BE2C (cell line): ENCODE measurements around the gene NR5A1.

Experiments used
- DNase-seq: peaks from one replicate; pipeline ENCODE4 v3.0.0-alpha.2; 2020
- H3K27me3 ChIP-seq: fragments of 250-450 bp; sonication (Bioruptor Pico); 2 replicates; pipeline ENCODE4 v1.5.1; 2020; ENCODE audit warnings: mild to moderate bottlenecking
- H3K36me3 ChIP-seq: fragments of 250-450 bp; sonication (Bioruptor Pico); 2 replicates; pipeline ENCODE4 v1.5.1; 2020; ENCODE audit warnings: mild to moderate bottlenecking
- H3K4me1 ChIP-seq: fragments of 250-450 bp; sonication (Bioruptor Pico); 2 replicates; pipeline ENCODE4 v1.5.1; 2020
- H3K4me3 ChIP-seq: 2 replicates; pipeline ENCODE4 v1.5.1; 2011; ENCODE audit warnings: low read depth, low read length
- H3K9me3 ChIP-seq: fragments of 250-450 bp; sonication (Bioruptor Pico); 2 replicates; pipeline ENCODE4 v1.5.1; 2020
- TF ChIP-seq, protein P1 (sequence below): IDR thresholded peaks from 2 replicates; pipeline ENCODE4 v1.5.1; 2012; ENCODE audit warnings: mild to moderate bottlenecking, low read depth, low read length

Gene NR5A1

DNA sequence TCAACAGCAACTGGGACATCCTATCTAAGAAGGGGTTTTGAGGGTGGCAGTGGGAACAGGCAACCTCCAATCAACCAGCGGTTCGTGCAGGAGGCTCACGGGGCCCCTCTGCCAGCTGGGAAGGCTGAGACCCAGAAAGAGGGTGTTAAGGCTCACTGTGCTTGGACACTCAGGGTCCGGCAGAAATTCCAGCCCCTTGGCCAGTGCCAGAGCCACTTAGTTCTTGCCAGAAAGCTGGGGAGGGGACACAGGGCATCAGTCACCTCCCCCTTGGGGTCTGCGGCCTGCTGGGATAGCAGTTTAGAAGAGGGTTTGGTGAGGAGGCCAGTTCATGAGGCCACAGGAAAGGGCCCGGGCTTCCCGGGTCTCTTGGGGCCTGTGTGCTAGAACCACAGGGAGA is 36.5 kb downstream of the NR5A1 start:
- H3K4me1 ChIP-seq: no peaks in the 10 kb centered on the region
- no peaks in the 10 kb centered on the region for H3K9me3 ChIP-seq
- no peak for DNase-seq
- H3K4me3 ChIP-seq: no peak overlapping the region
- no peaks in the 10 kb centered on the region for H3K36me3 ChIP-seq
- TF ChIP-seq, protein P1, sequence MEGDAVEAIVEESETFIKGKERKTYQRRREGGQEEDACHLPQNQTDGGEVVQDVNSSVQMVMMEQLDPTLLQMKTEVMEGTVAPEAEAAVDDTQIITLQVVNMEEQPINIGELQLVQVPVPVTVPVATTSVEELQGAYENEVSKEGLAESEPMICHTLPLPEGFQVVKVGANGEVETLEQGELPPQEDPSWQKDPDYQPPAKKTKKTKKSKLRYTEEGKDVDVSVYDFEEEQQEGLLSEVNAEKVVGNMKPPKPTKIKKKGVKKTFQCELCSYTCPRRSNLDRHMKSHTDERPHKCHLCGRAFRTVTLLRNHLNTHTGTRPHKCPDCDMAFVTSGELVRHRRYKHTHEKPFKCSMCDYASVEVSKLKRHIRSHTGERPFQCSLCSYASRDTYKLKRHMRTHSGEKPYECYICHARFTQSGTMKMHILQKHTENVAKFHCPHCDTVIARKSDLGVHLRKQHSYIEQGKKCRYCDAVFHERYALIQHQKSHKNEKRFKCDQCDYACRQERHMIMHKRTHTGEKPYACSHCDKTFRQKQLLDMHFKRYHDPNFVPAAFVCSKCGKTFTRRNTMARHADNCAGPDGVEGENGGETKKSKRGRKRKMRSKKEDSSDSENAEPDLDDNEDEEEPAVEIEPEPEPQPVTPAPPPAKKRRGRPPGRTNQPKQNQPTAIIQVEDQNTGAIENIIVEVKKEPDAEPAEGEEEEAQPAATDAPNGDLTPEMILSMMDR: no peak
- H3K27me3 ChIP-seq: no peaks in the 10 kb centered on the region

DNA sequence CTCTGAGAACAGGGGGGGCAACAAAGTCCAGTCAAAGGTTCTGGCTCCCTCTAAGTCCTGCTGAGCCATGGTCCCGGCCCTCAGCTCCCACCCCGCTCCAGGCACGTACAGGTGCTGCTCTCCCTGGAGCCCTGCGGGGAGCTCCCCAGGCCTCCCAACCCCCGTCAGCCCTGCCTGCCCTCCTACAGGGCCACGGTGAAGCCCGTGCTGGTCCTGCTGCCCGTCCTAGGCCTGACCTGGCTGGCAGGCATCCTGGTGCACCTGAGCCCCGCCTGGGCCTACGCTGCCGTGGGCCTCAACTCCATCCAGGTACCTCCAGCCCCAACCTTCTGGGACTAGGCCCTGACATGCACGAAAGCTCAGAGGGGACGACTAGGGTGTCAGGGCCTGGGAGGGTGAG is 36.9 kb downstream of the NR5A1 start:
- H3K27me3 ChIP-seq: no peaks in the 10 kb centered on the region
- H3K36me3 ChIP-seq: no peaks in the 10 kb centered on the region
- DNase-seq: no peak
- no peaks in the 10 kb centered on the region for H3K4me1 ChIP-seq
- H3K9me3 ChIP-seq: no peaks in the 10 kb centered on the region
- H3K4me3 ChIP-seq: no peak overlapping the region
- TF ChIP-seq, protein P1: no peak

DNA sequence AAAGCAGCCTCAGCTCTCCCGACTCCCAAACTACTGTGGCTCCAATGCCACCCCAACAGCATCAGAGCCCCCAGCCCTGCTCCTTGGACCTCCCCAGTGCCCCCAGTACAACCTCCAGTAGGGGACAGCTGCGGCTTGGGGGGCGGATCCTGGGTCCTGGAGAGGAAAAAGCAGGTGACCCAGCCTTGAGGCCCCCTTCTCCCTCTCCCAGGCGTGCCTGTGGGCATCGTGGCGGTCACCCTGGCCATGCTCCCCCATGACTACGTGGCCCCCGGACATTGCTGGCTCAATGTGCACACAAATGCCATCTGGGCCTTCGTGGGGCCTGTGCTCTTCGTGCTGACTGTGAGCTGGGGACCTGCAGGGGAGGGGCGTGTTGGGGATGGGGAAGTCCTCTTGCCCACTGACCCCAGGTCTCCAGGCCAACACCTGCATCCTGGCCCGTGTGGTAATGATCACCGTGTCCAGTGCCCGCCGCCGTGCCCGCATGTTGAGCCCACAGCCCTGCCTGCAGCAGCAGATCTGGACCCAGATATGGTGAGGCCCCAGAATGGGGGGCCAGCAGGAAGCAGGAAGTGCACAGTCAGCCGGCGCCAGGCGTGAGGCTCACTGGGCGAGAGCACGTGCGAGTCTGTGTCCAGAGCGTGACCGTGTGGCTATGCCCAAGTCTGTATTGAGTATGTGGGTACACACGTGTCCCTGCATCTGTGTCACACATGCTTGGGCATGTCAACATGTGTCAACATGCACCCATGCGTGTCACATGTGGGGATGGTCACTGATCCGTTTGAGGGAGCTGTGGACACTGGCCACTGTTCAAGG is 38.0 kb downstream of the NR5A1 start:
- Histone ChIP-seq H3K4me1 (no peaks in the 10 kb centered on the region), H3K9me3 (no peaks in the 10 kb centered on the region; the same call in 1 of the 2 replicates), H3K27me3 (no peaks in the 10 kb centered on the region), H3K36me3 (no peaks in the 10 kb centered on the region), H3K4me3 (no peak overlapping the region)
- DNase-seq: no peak
- TF ChIP-seq, protein P1: no peak

DNA sequence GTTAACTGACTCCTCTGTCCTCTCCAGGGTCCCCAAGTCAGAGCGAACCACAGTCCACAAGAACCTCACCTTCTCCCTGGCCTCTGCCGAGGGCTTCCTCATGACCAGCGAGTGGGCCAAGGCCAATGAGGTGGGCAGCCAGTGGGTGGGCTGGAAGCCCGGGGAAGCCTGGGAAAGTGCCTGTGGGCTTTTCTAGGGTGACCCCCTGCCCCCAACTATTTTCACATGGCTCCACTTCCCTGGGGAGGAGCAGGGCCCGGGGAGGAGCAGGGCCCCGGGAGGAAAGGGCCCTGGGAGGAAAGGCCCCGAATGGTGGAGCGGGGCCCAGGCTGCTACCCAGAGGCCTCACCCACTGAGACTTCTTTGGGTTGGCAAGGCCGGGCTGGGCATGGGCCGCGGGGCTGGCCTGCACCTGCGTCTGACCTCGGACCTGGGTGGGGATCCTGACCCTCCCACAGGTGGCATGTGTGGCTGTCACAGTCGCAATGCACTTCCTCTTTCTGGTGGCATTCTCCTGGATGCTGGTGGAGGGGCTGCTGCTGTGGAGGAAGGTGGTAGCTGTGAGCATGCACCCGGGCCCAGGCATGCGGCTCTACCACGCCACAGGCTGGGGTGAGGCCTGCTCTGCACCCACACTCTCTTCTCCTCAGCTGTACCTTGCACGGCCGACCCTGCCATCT is 39.0 kb downstream of the NR5A1 start:
- H3K4me1 ChIP-seq: no peaks in the 10 kb centered on the region
- no peaks in the 10 kb centered on the region for H3K27me3 ChIP-seq
- DNase-seq: no peak
- no peaks in the 10 kb centered on the region; the same call in 1 of the 2 replicates for H3K9me3 ChIP-seq
- TF ChIP-seq, protein P1: no peak
- no peak overlapping the region for H3K4me3 ChIP-seq
- no peaks in the 10 kb centered on the region for H3K36me3 ChIP-seq

DNA sequence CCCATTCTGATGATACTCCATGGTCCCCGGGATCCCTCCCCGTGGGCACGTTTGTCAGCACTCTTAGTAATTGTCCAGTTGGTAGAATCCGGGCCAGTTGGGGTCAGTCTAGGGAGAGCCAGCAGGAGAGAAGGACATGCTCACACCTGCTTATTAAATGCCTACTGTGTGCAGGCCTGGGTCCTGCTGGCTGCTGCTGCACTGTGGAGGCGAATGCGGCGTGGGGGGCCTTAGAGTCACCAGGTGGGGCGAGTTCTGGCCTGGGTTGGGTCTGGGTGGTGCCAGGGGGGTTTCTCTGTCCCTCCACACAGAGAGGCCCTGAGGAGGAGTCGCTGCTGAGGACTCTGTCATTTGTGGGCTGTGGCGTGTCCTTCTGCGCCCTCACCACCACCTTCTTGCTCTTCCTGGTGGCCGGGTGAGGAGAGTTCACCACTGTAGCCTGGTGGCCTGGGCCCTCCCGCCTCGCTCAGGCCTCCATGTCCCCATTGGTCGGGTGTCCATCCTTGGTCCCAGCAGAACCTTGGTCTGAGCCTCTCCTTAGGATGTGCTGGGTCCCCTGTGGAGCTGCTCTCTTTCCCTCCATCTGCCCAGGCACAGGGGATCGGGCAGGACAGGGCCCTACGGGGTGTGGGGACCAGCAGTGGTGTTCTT is 39.7 kb downstream of the NR5A1 start:
- no peaks in the 10 kb centered on the region for H3K27me3 ChIP-seq

More for the DNA sequence above, 39.7 kb downstream of the NR5A1 start:
- Histone ChIP-seq H3K36me3 (no peaks in the 10 kb centered on the region), H3K9me3 (no peaks in the 10 kb centered on the region; the same call in 1 of the 2 replicates), H3K4me1 (no peaks in the 10 kb centered on the region), H3K4me3 (no peak overlapping the region)
- TF ChIP-seq, protein P1: no peak
- peak; percentile 1 for DNase-seq
